Measurements from ENCODE around the gene C16orf78. TPM values are rescaled to one million over a fixed set of nuclear protein-coding genes. Genes with fewer than 3 reads are reported as not detected.
A peak's percentile ranks its signal among the peaks of the same experiment; 100 is the strongest.

Gene C16orf78
- total RNA-seq, 1 donor from 2014 or later = not detected

GRCh38 chr16:49416001-49416675 is 42.5 kb downstream of the C16orf78 start:
- Histone ChIP-seq H3K4me3 (no peak overlapping the region), H2AFZ (replicated peaks) (no peak overlapping the region), H3K4me2 (no peak overlapping the region), H4K20me1 (ENCODE audit: low read depth) (no peaks in the 10 kb centered on the region), H3K9ac (no peak overlapping the region), H3K27me3 (no peaks in the 10 kb centered on the region), H3F3A (ENCODE audit: low read depth) (peaks cover 4% of the 10 kb centered on the region), H3K79me2 (ENCODE audit: low read depth) (no peaks in the 10 kb centered on the region), H3K4me1 (peaks cover 21% of the 10 kb centered on the region), H3K9me3 (ENCODE audit: low read depth) (no peaks in the 10 kb centered on the region), H3K36me3 (no peaks in the 10 kb centered on the region), H3K27ac (peak overlapping the region; percentile 13)
- Mint-ChIP-seq H3K36me3 (no peaks in the 10 kb centered on the region), H3K4me3 (no peak overlapping the region), H3K9me3 (peaks cover 7% of the 10 kb centered on the region), H3K27me3 (ENCODE audit: insufficient read depth, low read depth) (peaks cover 6% of the 10 kb centered on the region), H3K27ac (no peak overlapping the region), H3K4me1 (peaks cover 20% of the 10 kb centered on the region)
- no peak for DNase-seq (ENCODE audit: low spot score)
- TF ChIP-seq CTCF (IDR thresholded peaks at IDR 0.05) (no peak), EZH2phosphoT487 (IDR thresholded peaks at IDR 0.05) (no peak), EZH2 (IDR thresholded peaks at IDR 0.05) (no peak)

- Histone ChIP-seq H3K9me3 (ENCODE audit: low read depth) (no peaks in the 10 kb centered on the region), H3K36me3 (no peaks in the 10 kb centered on the region), H3K9ac (no peak overlapping the region), H4K20me1 (ENCODE audit: low read depth) (no peaks in the 10 kb centered on the region), H3F3A (ENCODE audit: low read depth) (peaks cover 4% of the 10 kb centered on the region), H3K27ac (no peak overlapping the region), H2AFZ (replicated peaks) (no peak overlapping the region), H3K4me2 (no peak overlapping the region), H3K79me2 (ENCODE audit: low read depth) (no peaks in the 10 kb centered on the region), H3K4me3 (no peak overlapping the region), H3K4me1 (peaks cover 21% of the 10 kb centered on the region), H3K27me3 (no peaks in the 10 kb centered on the region)
- H3K9me3 Mint-ChIP-seq = peaks cover 5% of the 10 kb centered on the region
- peaks cover 18% of the 10 kb centered on the region for H3K4me1 Mint-ChIP-seq
- peaks cover 3% of the 10 kb centered on the region for H3K27me3 Mint-ChIP-seq (ENCODE audit: insufficient read depth, low read depth)
- no peaks in the 10 kb centered on the region for H3K36me3 Mint-ChIP-seq
- DNase-seq (ENCODE audit: low spot score) = no peak
- TF ChIP-seq CTCF (IDR thresholded peaks at IDR 0.05) (no peak), EZH2phosphoT487 (IDR thresholded peaks at IDR 0.05) (no peak), EZH2 (IDR thresholded peaks at IDR 0.05) (no peak)
- no peak overlapping the region for H3K4me3 Mint-ChIP-seq
- no peak overlapping the region for H3K27ac Mint-ChIP-seq
Measured at GRCh38 chr16:49417354-49417753, 43.8 kb downstream of the C16orf78 start.

- H3K79me2 ChIP-seq (ENCODE audit: low read depth) = no peaks in the 10 kb centered on the region
- H3K4me3 ChIP-seq = no peak overlapping the region
- H3K27me3 ChIP-seq = no peaks in the 10 kb centered on the region
- no peaks in the 10 kb centered on the region for H3K36me3 ChIP-seq
- TF ChIP-seq EZH2phosphoT487 (IDR thresholded peaks at IDR 0.05) (no peak), EZH2 (IDR thresholded peaks at IDR 0.05) (no peak), CTCF (IDR thresholded peaks at IDR 0.05) (no peak)
- Mint-ChIP-seq H3K36me3 (no peaks in the 10 kb centered on the region), H3K4me3 (no peak overlapping the region), H3K4me1 (peaks cover 18% of the 10 kb centered on the region), H3K27ac (no peak overlapping the region), H3K27me3 (ENCODE audit: insufficient read depth, low read depth) (peaks cover 6% of the 10 kb centered on the region), H3K9me3 (peaks cover 3% of the 10 kb centered on the region)
- no peak overlapping the region for H3K4me2 ChIP-seq
- no peaks in the 10 kb centered on the region for H4K20me1 ChIP-seq (ENCODE audit: low read depth)
- no peak overlapping the region for H3K9ac ChIP-seq
- H3K27ac ChIP-seq = no peak overlapping the region
- peaks cover 21% of the 10 kb centered on the region for H3K4me1 ChIP-seq
- H3K9me3 ChIP-seq (ENCODE audit: low read depth) = no peaks in the 10 kb centered on the region
- no peak overlapping the region for H2AFZ ChIP-seq (replicated peaks)
- peak; percentile 28 for DNase-seq (ENCODE audit: low spot score)
- peaks cover 4% of the 10 kb centered on the region for H3F3A ChIP-seq (ENCODE audit: low read depth)
Measured at GRCh38 chr16:49419006-49419405, 45.4 kb downstream of the C16orf78 start.

All from neural progenitor cell (in vitro differentiated cells).